Stimulated activated naive CD8-positive, alpha-beta T cell treated with anti-CD3 and anti-CD28 coated beads, Interleukin-15, Interleukin-2, amounts not matched to agents 100 ng/mL and 50 ng/mL, for 24 hours (primary cell): ENCODE measurements around the gene SORCS2.

Experiments
- H3K27ac Mint-ChIP-seq: one replicate; pipeline ENCODE4 v1.8.0; 2021; ENCODE audit warnings: mild to moderate bottlenecking, mixed read lengths
- H3K27me3 Mint-ChIP-seq: one replicate; pipeline ENCODE4 v1.8.0; 2021; ENCODE audit warnings: mixed read lengths
- H3K36me3 Mint-ChIP-seq: one replicate; pipeline ENCODE4 v1.8.0; 2021; ENCODE audit warnings: low read depth, mixed read lengths
- H3K4me1 Mint-ChIP-seq: one replicate; pipeline ENCODE4 v1.8.0; 2021; ENCODE audit warnings: low read depth, mixed read lengths
- H3K4me3 Mint-ChIP-seq: one replicate; pipeline ENCODE4 v1.8.0; 2021; ENCODE audit warnings: mild to moderate bottlenecking, mixed read lengths
- H3K9me3 Mint-ChIP-seq: one replicate; pipeline ENCODE4 v1.8.0; 2021; ENCODE audit warnings: mixed read lengths

The SORCS2 gene

GRCh38 chr4:7546809-7547367 lies 354.6 kb downstream of the SORCS2 start:
- no peaks in the 10 kb centered on the region for H3K9me3 Mint-ChIP-seq
- no peaks in the 10 kb centered on the region for H3K4me1 Mint-ChIP-seq
- H3K27me3 Mint-ChIP-seq, result no peaks in the 10 kb centered on the region
- H3K4me3 Mint-ChIP-seq, result no peak overlapping the region
- no peak overlapping the region for H3K27ac Mint-ChIP-seq
- no peaks in the 10 kb centered on the region for H3K36me3 Mint-ChIP-seq

GRCh38 chr4:7547368-7548040 lies 355.2 kb downstream of the SORCS2 start:
- Mint-ChIP-seq H3K36me3 (peaks cover under 1% of the 10 kb centered on the region), H3K27me3 (no peaks in the 10 kb centered on the region), H3K27ac (no peak overlapping the region), H3K4me1 (no peaks in the 10 kb centered on the region), H3K9me3 (peaks cover under 1% of the 10 kb centered on the region), H3K4me3 (no peak overlapping the region)

GRCh38 chr4:7549866-7550265 lies 357.5 kb downstream of the SORCS2 start:
- Mint-ChIP-seq H3K4me3 (no peak overlapping the region), H3K27me3 (no peaks in the 10 kb centered on the region), H3K27ac (no peak overlapping the region), H3K4me1 (no peaks in the 10 kb centered on the region), H3K36me3 (peaks cover 5% of the 10 kb centered on the region), H3K9me3 (peaks cover 21% of the 10 kb centered on the region)

GRCh38 chr4:7552466-7552865 lies 360.1 kb downstream of the SORCS2 start:
- no peaks in the 10 kb centered on the region for H3K27me3 Mint-ChIP-seq
- H3K4me3 Mint-ChIP-seq, result no peak overlapping the region
- H3K27ac Mint-ChIP-seq, result no peak overlapping the region
- H3K36me3 Mint-ChIP-seq, result peaks cover 5% of the 10 kb centered on the region
- peaks cover 30% of the 10 kb centered on the region for H3K9me3 Mint-ChIP-seq
- H3K4me1 Mint-ChIP-seq, result no peaks in the 10 kb centered on the region

- no peak overlapping the region for H3K27ac Mint-ChIP-seq
- no peaks in the 10 kb centered on the region for H3K4me1 Mint-ChIP-seq
- no peak overlapping the region for H3K4me3 Mint-ChIP-seq
- peaks cover 30% of the 10 kb centered on the region for H3K9me3 Mint-ChIP-seq
- H3K27me3 Mint-ChIP-seq, result no peaks in the 10 kb centered on the region
- H3K36me3 Mint-ChIP-seq, result peaks cover 5% of the 10 kb centered on the region
Observed at GRCh38 chr4:7553280-7553679, 360.9 kb downstream of the SORCS2 start.

- Mint-ChIP-seq H3K4me3 (no peak overlapping the region), H3K27ac (no peak overlapping the region), H3K9me3 (peaks cover 30% of the 10 kb centered on the region), H3K27me3 (no peaks in the 10 kb centered on the region), H3K4me1 (no peaks in the 10 kb centered on the region), H3K36me3 (peaks cover 5% of the 10 kb centered on the region)
Observed at GRCh38 chr4:7554905-7555304, 362.6 kb downstream of the SORCS2 start.

- Mint-ChIP-seq H3K4me1 (no peaks in the 10 kb centered on the region), H3K4me3 (no peak overlapping the region), H3K27ac (no peak overlapping the region)
Observed at GRCh38 chr4:7556558-7556957, 364.2 kb downstream of the SORCS2 start.

GRCh38 chr4:7557456-7557855 lies 365.1 kb downstream of the SORCS2 start:
- Mint-ChIP-seq H3K9me3 (peaks cover 30% of the 10 kb centered on the region), H3K36me3 (peaks cover 5% of the 10 kb centered on the region), H3K27ac (no peak overlapping the region), H3K4me3 (no peak overlapping the region), H3K4me1 (no peaks in the 10 kb centered on the region), H3K27me3 (no peaks in the 10 kb centered on the region)

More at GRCh38 chr4:7556558-7556957, 364.2 kb downstream of the SORCS2 start:
- Mint-ChIP-seq H3K27me3 (no peaks in the 10 kb centered on the region), H3K36me3 (peaks cover 5% of the 10 kb centered on the region), H3K9me3 (peaks cover 30% of the 10 kb centered on the region)

GRCh38 chr4:7558436-7558835 lies 366.1 kb downstream of the SORCS2 start:
- H3K4me3 Mint-ChIP-seq, result no peak overlapping the region

GRCh38 chr4:7559316-7559715 lies 367.0 kb downstream of the SORCS2 start:
- Mint-ChIP-seq H3K27ac (no peak overlapping the region), H3K9me3 (peaks cover 14% of the 10 kb centered on the region), H3K4me1 (no peaks in the 10 kb centered on the region), H3K36me3 (no peaks in the 10 kb centered on the region), H3K27me3 (no peaks in the 10 kb centered on the region), H3K4me3 (no peak overlapping the region)

More at GRCh38 chr4:7558436-7558835, 366.1 kb downstream of the SORCS2 start:
- Mint-ChIP-seq H3K27me3 (no peaks in the 10 kb centered on the region), H3K9me3 (peaks cover 20% of the 10 kb centered on the region), H3K36me3 (no peaks in the 10 kb centered on the region), H3K27ac (no peak overlapping the region), H3K4me1 (no peaks in the 10 kb centered on the region)

GRCh38 chr4:7559741-7560395 lies 367.5 kb downstream of the SORCS2 start:
- Mint-ChIP-seq H3K9me3 (peaks cover 9% of the 10 kb centered on the region), H3K4me1 (no peaks in the 10 kb centered on the region), H3K27me3 (no peaks in the 10 kb centered on the region), H3K36me3 (no peaks in the 10 kb centered on the region), H3K4me3 (no peak overlapping the region), H3K27ac (no peak overlapping the region)

GRCh38 chr4:7561557-7561956 lies 369.2 kb downstream of the SORCS2 start:
- no peaks in the 10 kb centered on the region for H3K4me1 Mint-ChIP-seq
- no peaks in the 10 kb centered on the region for H3K27me3 Mint-ChIP-seq
- H3K27ac Mint-ChIP-seq, result no peak overlapping the region
- H3K4me3 Mint-ChIP-seq, result no peak overlapping the region
- no peaks in the 10 kb centered on the region for H3K36me3 Mint-ChIP-seq
- H3K9me3 Mint-ChIP-seq, result peaks cover 6% of the 10 kb centered on the region

- Mint-ChIP-seq H3K4me1 (no peaks in the 10 kb centered on the region), H3K27ac (no peak overlapping the region), H3K9me3 (no peaks in the 10 kb centered on the region), H3K36me3 (no peaks in the 10 kb centered on the region), H3K27me3 (no peaks in the 10 kb centered on the region), H3K4me3 (no peak overlapping the region)
Observed at GRCh38 chr4:7564242-7564641, 371.9 kb downstream of the SORCS2 start.

- no peaks in the 10 kb centered on the region for H3K27me3 Mint-ChIP-seq
- no peaks in the 10 kb centered on the region for H3K9me3 Mint-ChIP-seq
- no peaks in the 10 kb centered on the region for H3K4me1 Mint-ChIP-seq
- no peaks in the 10 kb centered on the region for H3K36me3 Mint-ChIP-seq
- no peak overlapping the region for H3K4me3 Mint-ChIP-seq
- H3K27ac Mint-ChIP-seq, result no peak overlapping the region
Observed at GRCh38 chr4:7565483-7565882, 373.1 kb downstream of the SORCS2 start.
